Heart right ventricle (tissue), 16 donors: ENCODE results near the gene PBX4. TPM values are rescaled to one million over a fixed set of nuclear protein-coding genes. Genes with fewer than 3 reads are reported as not detected.

Experiments
- ATAC-seq, 8 donors: fragments of 200-7000 bp; cut with Tn5 transposase; one replicate each; pipeline ENCODE4 v1.9.1; 2020; ENCODE audit warnings: mild to moderate bottlenecking in 8 of 8, moderate library complexity in 8 of 8, moderate number of reproducible peaks in 1 of 8
- DNase-seq, 2 donors: peaks; one replicate each; pipeline ENCODE4 v3.0.0-alpha.2; 2020
- H3K27ac ChIP-seq, 10 donors: fragments of 200-600 bp; sonication (generic) in 2 of 10; one replicate each; pipeline versions ENCODE4 v1.5.0 to v1.8.0; 2020 to 2022; ENCODE audit warnings: mild to moderate bottlenecking in 3 of 10
- H3K27me3 ChIP-seq, 7 donors: fragments of 200-600 bp; one replicate each; pipeline ENCODE4 v1.8.0; 2021 to 2022; ENCODE audit warnings: mild to moderate bottlenecking in 2 of 7
- H3K36me3 ChIP-seq, 9 donors: fragments of 200-600 bp; sonication (generic) in 1 of 9; one replicate each; pipeline versions ENCODE4 v1.5.0 to v1.8.0; 2020 to 2022; ENCODE audit warnings: mild to moderate bottlenecking in 2 of 9
- H3K4me1 ChIP-seq, 9 donors: fragments of 200-600 bp; sonication (generic) in 1 of 9; one replicate each; pipeline versions ENCODE4 v1.5.0 to v1.8.0; 2020 to 2022; ENCODE audit warnings: mild to moderate bottlenecking in 4 of 9
- H3K4me3 ChIP-seq, 10 donors: fragments of 200-600 bp; sonication (generic) in 2 of 10; one replicate each; pipeline versions ENCODE4 v1.5.0 to v1.8.0; 2020 to 2022; ENCODE audit warnings: mild to moderate bottlenecking in 7 of 10, moderate library complexity in 2 of 10
- H3K9me3 ChIP-seq, 11 donors: fragments of 200-600 bp in 10 of 11; sonication (generic) in 2 of 11; one replicate each; pipeline versions ENCODE4 v1.5.0 to v1.8.0; 2013 to 2022; ENCODE audit warnings: mild to moderate bottlenecking in 2 of 11, control low read depth in 1 of 11, moderate library complexity in 1 of 11
- CTCF ChIP-seq, 9 donors: fragments of 200-600 bp; sonication (generic) in 2 of 9; IDR thresholded peaks; one replicate each; pipeline versions ENCODE4 v1.5.0 to v1.8.0; 2021 to 2022; ENCODE audit warnings: antibody characterized with exemption in 9 of 9, mild to moderate bottlenecking in 5 of 9, moderate library complexity in 1 of 9
- WGBS, 2 donors: extraction: QIAGEN DNeasy Blood & Tissue Kit; methylation state at CpG; one replicate each; pipeline ENCODE4 v1.1.7; 2013; ENCODE audit warnings: inconsistent platforms in 1 of 2; 5-methylcytosine and 5-hydroxymethylcytosine counted together
- intact Hi-C, 10 donors: fragments of 100-400 bp; cut with DNase I; formaldehyde crosslinking; loops; one replicate each; pipeline versions ENCODE4 v1.11.1 to v1.14.2; 2022
- polyA plus RNA-seq, 2 donors: library from polyadenylated mRNA; stranded (reverse); fragments of 200-250 nt; gene quantifications; one replicate each; pipeline ENCODE4 v1.2.3, GENCODE V29; 2013
- total RNA-seq, 10 donors: library from RNA; stranded (reverse); fragmentation: NEBNext Ultra II Directional in 3 of 10; extraction: Animal tissue kit (Norgen Biotek cat#: 25700) in 3 of 10; gene quantifications; one replicate each; pipeline versions ENCODE4 v1.2.1 to v1.2.4, GENCODE V29; 2021 to 2023
- donor health status: Arrhythmogenic right ventricular cardiomyopathy.
- donor health status: ischemic (EF 13 %, LVEDD 7.1; RV severe dilation, severe dysfunction).
- donor health status: healthy with polysubstance abuse.
- donor health status: DM: no; HTN: yes; CAD: no.
- donor health status: DM: no; HTN: no; CAD: no.
- donor health status: ischemic (EF 25% LVEDD 6.9; RV normal size, moderate dysfunction).
- donor health status: ischemic (EF 25% LVEDD 5.7; RV mildly dilated, moderate dysfunction).
- donor health status: healthy.
- donor health status: DM: yes; HTN: yes; CAD: no.
- donor health status: Ischemic cardiomyopathy.
- donor health status: ischemic (EF 35%, LVEDD 5.7; RV mildly dilated, moderate dysfunction).
- donor health status: nonischemic (EF 11% LVEDD 7.7; RV severe dilation, severe dysfunction).
- donor health status: DM: yes; HTN: yes; CAD: no.
- donor health status: PGD.
- donor health status: ischemic (EF 29% LVEDD 5.4; RV normal size, mild dysfunction).
- donor health status: nonischemic (EF 23%, LVEDD 6.1; RV moderate dilation, normal function).

Gene PBX4
- total and polyA plus RNA-seq, 12 donors, result 0.06 to 1.2 (median 0.36) TPM; not detected in 7

GRCh38 chr19:19544954-19545591, 73.4 kb downstream of the PBX4 start:
- H3K36me3 ChIP-seq, result no peaks in the 10 kb centered on the region
- peaks cover 4 to 82% (median 59%) of the 10 kb centered on the region in 7 donors for H3K27me3 ChIP-seq
- TF ChIP-seq CTCF (IDR thresholded peaks at IDR 0.05), result no peak
- 90 to 94% methylated on average over 53 of the region's 53 CpGs for WGBS, 2 donors
- intact Hi-C loops, result no loop called here
- H3K9me3 ChIP-seq, result no peaks in the 10 kb centered on the region
- no peak overlapping the region for H3K27ac ChIP-seq
- DNase-seq, result no peak
- H3K4me1 ChIP-seq, result peaks cover 5 to 38% (median 25%) of the 10 kb centered on the region in 9 donors
- no peak for ATAC-seq
- no peak overlapping the region for H3K4me3 ChIP-seq

GRCh38 chr19:19544257-19544953, 74.1 kb downstream of the PBX4 start:
- ATAC-seq (no peak), DNase-seq (no peak)
- no peak overlapping the region for H3K27ac ChIP-seq
- no peak for TF ChIP-seq CTCF (IDR thresholded peaks at IDR 0.05)
- H3K36me3 ChIP-seq, result no peaks in the 10 kb centered on the region
- peaks cover 5 to 41% (median 24%) of the 10 kb centered on the region in 9 donors for H3K4me1 ChIP-seq
- intact Hi-C loops, result no loop called here
- H3K4me3 ChIP-seq, result no peak overlapping the region
- WGBS, 2 donors, result 87 to 94% methylated on average over 75 of the region's 75 CpGs
- peaks cover 4 to 86% (median 59%) of the 10 kb centered on the region in 7 donors for H3K27me3 ChIP-seq
- no peaks in the 10 kb centered on the region for H3K9me3 ChIP-seq

GRCh38 chr19:19543640-19544039, 74.8 kb downstream of the PBX4 start:
- TF ChIP-seq CTCF (IDR thresholded peaks at IDR 0.05), result no peak
- Histone ChIP-seq H3K27ac (no peak overlapping the region), H3K27me3 (peaks cover 4 to 88% (median 63%) of the 10 kb centered on the region in 7 donors), H3K9me3 (no peaks in the 10 kb centered on the region), H3K4me1 (peaks cover 5 to 46% (median 28%) of the 10 kb centered on the region in 9 donors), H3K36me3 (no peaks in the 10 kb centered on the region), H3K4me3 (no peak overlapping the region)
- ATAC-seq (no peak), DNase-seq (no peak)
- intact Hi-C loops, result no loop called here
- 91 to 92% methylated on average over 19 of the region's 19 CpGs for WGBS, 2 donors

GRCh38 chr19:19543101-19543500, 75.4 kb downstream of the PBX4 start:
- no peak for DNase-seq
- H3K27me3 ChIP-seq, result peaks cover 4 to 89% (median 68%) of the 10 kb centered on the region in 7 donors
- 93 to 97% methylated on average over 13 of the region's 13 CpGs for WGBS, 2 donors

More at GRCh38 chr19:19543101-19543500, 75.4 kb downstream of the PBX4 start:
- H3K4me1 ChIP-seq, result peaks cover 9 to 47% (median 31%) of the 10 kb centered on the region in 9 donors
- H3K36me3 ChIP-seq, result no peaks in the 10 kb centered on the region
- ATAC-seq, result no peak
- H3K4me3 ChIP-seq, result no peak overlapping the region
- TF ChIP-seq CTCF (IDR thresholded peaks at IDR 0.05), result no peak
- no peaks in the 10 kb centered on the region for H3K9me3 ChIP-seq
- intact Hi-C loops, result no loop called here
- H3K27ac ChIP-seq, result no peak overlapping the region
